HL-60/S4 treated with retinoic acid at 250 ng/mL for 4 days and 3 days (cell line): ENCODE results near the gene ADCK2.
"Not testable (repeated sequence)": the region's sequence is repeated elsewhere in the genome, so short reads cannot be mapped to it uniquely, and the experiment has no call there.

Source experiments
- in situ Hi-C: fragments of 300-500 bp; cut with MboI; formaldehyde crosslinking; loops from 2 replicates; pipeline ENCODE4 v1.7.0; 2022; ENCODE audit warnings: low sequenced_read_pairs

Gene ADCK2

DNA sequence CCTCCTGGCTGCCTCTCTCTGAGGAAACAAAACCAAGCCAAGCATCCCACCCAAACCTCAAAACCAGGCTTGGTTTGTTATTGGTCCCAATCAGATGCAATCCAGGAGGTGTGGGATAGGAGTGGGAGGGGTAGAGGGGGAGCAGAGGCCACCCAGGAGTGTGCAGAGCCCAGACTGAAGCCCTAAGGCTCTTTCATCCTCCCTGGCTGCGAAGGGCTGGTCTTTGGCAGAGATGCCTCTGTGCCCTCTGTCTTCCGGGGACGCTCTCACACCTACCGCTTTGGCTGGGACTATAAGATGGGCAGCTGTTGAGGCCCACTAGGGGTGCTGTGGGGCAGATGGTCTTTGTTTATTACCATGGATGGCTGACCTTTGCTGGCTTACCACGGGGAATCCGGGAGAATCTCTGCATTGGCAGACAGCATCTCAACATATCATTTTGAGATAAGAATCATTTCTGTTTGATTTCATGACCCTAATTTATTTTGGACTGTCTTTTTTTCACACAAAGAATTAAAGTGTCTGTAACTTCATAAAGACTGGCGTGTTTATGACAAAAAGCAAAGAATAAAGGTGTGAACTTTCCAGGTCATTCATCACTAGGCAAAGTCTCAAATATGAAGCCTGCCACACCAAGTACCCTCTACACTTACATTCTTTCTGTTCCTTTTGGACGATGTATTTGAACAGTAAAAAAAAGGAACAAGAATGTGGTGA lies 25.7 kb upstream of the ADCK2 start:
- in situ Hi-C loops, result no loop called here

DNA sequence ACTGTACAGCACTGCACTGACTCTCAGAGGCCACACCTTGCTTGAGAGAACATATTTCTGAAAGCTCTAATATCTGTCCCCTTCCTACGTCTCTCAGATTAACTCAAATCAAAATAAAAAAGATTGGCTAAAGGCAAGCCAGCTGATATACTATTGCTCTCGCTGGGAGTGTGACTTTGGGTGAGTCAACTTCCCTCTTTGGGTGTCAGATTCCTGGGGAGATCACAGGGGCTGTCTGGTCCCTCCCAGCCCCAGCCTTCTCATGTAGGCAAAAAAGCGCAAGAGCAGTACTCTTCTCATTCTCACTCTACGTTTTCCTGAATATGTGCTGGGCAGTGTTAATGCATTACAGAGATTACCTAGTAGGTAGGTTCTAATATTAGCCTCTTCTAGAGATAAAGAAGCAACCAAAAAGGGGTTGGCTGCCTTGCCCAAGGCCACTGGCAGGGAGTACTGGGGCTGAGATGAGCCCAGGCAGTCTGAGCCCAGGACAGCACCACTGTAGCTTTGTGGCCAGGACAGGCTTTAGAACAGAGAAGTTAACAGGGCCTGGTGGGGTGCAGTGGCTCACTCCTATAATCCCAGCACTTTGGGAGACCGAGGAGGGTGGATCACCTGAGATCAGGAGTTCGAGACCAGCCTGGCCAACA lies 23.1 kb upstream of the ADCK2 start:
- in situ Hi-C loops, result no loop called here

DNA sequence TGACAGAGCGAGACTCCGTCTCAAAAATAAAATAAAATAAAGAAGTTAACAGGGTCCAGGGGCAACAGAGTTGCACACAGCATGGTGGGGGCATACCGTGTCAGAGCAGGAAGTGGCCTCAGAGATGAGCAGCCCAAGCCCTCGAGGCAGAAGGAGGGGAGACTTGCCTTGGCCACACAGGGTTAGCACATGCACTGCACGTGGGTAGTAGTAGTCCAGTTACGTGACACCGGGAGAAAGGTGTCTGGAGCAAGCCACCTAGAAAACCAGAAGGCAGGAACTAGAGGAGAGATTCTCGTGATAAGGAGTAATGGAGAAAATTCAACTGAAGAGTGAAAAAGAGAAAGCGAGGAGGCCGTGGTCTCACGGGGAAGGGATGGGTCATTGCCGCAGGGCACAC lies 22.4 kb upstream of the ADCK2 start:
- in situ Hi-C loops, result no loop called here

DNA sequence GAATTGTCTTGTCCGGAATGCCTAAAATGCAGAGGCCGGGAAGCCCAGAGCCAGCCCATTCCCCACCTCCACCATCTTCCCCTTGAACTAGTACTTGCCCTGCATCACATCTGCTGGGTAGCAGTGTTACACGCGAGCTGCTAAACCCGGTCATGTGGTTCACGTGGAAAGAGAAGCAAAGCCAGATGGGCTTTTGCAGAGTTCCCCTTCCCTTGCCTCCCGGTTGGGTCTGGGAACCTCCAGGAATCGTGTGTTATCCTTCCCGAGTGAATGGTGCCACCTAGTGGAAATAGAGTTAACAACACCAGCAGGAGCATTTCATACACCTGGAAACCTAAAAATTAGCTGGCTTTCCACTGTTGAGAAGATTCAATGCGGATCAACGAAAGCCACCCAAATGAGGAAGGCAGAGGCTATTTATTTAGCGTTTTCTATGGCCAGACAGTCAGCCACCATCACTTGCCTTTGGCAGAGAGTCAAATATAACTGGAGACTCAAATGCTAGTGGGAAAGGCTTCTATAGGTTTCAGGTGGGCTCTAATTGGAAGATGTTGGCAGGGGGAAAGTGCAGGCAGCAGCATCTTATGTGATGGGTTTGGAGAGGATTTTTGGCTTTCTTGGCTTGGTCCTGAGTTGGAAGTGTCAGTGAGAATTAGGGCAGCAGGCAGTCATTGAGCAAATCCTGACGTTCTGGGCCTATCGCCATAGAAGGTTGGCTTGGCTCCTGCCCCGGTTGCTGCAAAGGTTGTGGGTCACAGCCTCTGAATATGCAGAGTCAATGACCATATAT lies 19.2 kb upstream of the ADCK2 start:
- in situ Hi-C loops, result no loop called here

DNA sequence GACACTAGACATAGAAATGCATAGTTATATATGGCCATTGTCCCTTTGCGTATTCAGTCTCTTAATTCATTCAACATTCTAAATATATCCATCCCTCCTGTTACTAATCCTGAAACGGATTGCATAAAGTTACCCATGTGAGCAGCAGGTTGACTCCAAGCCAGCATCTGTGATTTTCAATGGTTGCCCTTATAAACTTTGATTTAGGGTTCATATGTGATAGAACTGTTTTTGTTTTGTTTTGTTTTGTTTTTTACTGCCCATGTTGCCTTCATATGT lies 18.7 kb upstream of the ADCK2 start:
- in situ Hi-C loops, result no loop called here

DNA sequence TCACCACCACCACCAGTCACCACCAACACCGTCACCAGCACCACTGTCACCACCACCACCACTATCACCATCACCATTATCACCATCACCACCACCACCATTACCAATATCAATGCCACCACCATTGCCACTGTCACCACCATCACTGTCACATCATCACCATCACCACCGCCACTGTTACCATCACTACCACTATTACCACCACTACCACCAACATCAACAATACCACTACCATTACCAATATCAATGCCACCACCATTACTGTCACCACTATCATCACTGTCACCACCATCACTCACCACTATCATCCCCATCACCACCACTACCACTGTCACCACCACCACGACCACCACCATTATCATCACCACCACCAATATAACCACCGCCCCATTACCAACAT lies 18.1 kb upstream of the ADCK2 start:
- in situ Hi-C loops, result no loop called here

DNA sequence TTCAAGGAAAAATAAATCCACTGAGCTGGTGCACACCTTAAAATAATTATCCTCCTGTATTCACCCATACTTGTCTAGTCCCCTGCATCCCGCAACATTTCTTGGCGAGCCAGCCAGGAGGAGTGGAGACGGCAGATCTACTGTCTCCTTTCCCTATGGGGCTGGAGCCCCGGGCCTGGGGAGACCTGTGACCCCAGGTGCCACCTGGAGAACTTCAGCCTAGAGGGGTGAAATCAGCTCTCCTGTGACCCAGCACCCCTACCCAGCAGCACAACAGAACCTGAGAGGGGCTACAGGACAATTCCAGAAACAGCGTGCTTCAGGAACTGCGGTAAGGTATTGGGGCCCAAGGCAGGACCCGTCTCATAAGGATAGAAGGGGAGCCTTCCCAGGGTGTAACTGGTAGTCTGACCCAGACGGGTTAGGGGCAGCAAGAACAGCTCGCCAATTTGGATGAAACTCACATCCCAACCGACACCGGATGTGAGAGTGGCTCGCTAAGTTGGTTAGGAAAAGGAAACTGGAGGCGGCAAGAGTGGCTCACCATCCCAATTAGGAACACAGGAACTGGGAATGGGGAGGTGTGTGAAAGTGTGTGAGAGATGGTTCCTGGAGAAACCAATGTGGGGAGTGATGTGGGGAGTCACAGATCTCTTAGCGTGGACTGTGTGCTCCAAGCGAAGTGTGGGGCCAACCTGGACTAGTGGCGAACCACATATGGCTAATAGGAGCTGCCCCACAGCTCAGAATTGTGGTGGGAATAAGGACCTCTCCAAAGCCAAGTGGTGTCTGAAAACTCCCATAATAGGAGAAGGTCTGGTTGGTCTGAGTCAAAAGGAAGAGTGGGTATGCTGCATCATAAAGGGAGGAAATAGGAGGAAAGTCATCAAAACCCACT lies 17.0 kb upstream of the ADCK2 start:
- in situ Hi-C loops, result no loop called here

DNA sequence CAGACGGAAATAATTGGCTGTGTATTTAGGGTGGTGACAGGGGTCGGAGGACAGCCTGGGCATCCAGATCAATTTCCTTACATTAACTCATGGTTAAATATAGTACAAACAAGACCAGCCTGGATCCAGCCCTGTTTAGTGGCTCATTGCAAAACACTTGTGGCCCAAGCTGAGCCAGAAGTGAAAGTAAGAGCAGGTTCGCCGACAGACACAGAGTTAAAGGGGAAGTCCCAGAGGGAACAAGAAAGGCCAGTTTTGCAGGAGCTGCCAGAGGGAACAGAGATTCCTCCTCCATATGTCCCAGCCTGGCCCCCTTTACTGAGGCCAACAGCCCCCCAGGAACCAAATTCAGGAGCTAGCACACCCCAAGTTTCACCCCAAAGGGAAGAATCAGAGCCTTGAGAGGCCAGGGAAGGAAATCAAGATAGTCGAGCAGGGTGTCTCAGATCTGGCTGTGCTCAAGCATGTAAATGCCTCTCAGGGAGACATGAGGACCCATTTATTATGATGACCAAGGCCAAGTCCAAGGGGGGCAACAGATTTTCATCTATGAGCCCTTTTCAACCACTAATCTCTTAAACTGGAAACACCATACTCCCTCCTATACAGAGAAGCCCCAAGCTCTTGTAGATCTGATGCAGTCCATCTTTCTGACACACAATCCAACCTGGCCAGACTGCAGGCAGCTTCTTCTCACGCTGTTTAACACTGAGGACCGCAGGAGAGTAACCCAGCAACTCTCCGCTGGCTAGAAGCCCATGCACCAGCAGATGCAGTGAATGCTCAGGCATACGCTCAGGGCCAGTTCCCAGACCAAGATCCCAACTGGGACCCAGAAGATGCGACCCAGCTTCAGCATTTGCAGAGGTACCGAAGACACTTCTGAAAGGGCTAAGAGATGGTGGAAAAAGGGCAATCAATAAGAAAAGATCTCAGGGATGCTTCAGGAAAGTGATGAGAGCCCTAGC lies 15.9 kb upstream of the ADCK2 start:
- in situ Hi-C loops, result no loop called here

DNA sequence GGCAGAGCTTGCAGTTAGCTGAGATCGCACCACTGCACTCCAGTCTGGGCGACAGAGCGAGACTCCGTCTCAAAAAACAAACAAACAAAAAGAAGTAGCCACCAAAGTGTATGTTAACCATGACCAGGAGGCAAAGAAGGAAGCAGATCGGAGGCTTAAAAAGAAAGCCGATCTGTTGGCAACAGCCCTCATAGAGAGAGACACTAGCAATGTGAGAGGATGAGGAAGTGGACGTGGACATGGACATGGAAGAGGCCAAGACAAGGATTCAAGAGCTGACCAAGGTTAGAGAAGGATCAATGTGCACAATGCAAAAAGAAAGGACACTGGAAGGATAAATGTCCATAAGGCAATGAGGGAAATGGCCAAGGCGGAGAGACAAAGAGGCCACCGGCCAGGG lies 14.9 kb upstream of the ADCK2 start:
- in situ Hi-C loops, result no loop called here

DNA sequence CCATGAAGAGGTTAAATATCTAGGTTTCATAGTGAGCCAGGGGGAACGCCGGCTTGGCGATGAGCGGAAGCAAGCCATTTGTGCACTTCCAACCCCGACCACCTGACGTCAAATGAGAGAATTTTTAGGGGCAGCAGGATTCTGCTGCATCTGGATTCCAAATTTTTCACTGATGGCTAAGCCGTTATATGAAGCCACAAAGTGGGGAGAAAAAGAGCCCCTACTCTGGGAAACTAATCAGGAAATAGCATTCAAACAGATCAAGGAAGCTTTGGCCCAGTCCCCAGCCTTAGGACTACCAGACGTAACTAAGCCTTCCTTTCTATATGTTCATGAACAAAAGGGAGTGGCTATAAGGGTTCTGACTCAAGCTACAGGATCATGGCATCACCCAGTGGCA lies 12.9 kb upstream of the ADCK2 start:
- in situ Hi-C loops, result no loop called here

DNA sequence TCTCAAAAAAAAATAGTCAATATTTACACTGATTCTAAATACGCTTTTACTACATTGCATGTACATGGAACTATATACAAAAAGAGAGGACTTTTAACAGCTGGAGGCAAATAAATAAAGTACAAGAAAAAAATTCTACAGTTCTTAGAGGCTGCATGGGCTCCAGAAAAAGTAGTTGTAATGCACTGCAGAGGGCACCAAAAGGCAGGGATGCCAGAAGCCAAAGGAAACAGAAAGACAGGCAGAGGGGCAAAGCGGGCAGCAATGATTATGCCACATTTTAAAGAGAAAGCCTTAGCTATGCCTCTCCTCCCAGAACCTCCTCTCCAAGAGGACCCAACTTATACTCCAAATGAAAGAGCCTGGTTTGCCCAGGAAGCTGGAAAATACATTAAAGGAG lies 11.6 kb upstream of the ADCK2 start:
- in situ Hi-C loops, result no loop called here

DNA sequence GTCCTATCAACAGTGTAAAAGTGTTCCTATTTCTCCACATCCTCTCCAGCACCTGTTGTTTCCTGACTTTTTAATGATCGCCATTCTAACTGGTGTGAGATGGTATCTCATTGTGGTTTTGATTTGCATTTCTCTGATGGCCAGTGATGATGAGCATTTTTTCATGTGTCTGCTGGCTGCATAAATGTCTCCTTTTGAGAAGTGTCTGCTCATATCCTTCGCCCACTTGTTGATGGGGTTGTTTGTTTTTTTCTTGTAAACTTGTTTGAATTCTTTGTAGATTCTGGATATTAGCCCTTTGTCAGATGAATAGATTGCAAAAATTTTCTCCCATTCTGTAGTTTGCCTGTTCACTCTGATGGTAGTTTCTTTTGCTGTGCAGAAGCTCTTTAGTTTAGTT lies 9.8 kb upstream of the ADCK2 start:
- in situ Hi-C loops, result not testable (repeated sequence)

DNA sequence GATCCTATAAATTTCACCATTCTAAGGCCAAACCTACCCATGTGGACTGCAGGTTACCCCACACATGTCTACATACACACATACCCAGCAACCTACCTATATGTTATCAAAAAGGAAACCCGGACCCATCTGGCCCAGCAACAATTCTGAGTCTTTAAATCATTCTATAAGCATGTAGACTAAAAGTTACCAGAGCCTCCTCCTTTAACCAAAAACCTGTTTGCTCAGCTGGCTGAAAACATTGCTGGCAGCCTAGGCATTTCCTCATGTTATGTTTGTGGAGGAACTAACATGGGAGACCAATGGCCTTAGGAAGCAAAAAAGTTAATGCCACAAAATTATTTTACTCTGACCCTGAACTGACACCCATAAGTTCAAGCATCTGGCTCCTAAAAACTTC lies 5.3 kb upstream of the ADCK2 start:
- in situ Hi-C loops, result no loop called here

DNA sequence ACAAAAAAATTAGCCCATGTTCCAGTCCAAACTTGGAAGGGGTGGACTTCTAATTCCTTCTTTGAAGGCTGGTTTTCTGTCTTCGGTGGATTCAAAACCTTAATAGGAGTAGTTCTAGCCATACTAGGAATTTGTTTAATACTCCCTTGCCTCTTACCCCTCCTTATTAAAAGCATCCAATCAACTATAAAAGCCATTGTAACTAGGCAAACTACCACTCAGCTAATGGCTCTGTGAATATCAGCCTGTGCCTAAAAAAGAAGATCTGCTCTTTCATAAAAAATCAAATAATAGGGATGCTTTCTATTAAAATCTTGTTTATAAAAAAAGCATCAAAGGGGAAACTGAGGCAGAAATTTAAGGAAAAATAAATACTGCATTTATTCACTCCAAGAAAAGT lies 4.1 kb upstream of the ADCK2 start:
- in situ Hi-C loops, result no loop called here

DNA sequence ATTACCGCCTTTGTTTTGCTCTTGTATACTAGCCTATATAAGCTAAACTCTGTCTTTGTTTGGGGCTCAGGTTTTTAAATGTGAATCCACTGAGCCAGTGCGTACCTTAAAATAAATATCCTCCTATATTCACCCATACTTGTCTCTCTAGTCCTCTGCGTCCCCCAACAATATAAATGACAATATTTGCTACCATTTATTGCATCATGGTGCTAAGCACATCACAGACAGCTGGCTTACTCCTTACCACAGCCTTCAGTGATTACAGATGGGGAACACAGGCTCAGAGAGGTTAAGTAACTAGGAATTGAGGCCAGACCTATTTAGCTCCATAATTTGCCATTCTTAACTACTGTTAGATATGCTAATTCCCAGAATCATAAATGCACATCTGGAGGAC lies 3.4 kb upstream of the ADCK2 start:
- in situ Hi-C loops, result no loop called here

DNA sequence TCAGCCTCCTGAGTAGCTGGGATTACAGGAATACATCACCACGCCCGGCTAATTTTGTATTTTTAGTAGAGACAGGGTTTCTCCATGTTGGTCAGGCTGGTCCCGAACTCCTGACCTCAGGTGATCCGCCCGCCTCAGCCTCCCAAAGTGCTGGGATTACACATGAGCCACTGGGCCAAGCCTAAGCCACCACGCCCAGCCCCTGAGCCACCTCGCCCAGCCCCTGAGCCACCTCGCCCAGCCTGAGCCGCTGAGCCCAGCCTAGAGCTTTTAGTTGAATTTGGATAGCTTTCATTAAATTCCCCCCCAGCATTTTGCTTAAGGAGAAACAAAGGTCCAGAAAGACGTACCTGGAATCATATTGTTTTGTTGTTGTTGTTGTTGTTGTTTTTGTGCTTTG lies 2.9 kb upstream of the ADCK2 start:
- in situ Hi-C loops, result not testable (repeated sequence)

DNA sequence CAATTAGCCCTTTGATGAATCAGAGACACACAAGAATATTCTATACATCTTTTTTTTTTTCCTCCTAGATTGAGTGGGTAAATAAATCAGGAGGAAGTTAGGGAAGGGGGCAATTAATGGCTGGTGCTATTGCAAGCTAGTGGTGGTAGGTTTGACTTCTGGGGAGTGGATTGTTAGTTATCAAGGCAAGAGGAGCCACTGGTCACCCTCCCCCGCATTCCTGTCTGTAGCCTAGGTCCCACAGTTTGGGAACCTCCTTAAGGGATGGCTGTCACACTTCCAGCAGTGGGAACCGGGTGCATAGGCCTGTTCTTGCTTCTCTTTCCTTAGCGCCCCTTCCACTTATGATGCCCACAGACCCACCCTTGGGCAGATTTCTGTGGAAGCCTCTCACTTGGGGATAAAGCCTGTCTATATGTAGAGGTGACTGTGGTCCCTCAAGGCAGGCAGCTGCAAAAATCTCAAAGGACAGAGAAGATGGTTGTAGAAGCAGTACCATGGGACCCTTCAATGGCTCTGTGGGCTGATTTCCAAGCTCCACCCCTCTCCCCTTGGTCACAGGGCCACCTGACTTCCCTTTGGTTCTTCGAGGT lies 2.3 kb upstream of the ADCK2 start:
- in situ Hi-C loops, result no loop called here

DNA sequence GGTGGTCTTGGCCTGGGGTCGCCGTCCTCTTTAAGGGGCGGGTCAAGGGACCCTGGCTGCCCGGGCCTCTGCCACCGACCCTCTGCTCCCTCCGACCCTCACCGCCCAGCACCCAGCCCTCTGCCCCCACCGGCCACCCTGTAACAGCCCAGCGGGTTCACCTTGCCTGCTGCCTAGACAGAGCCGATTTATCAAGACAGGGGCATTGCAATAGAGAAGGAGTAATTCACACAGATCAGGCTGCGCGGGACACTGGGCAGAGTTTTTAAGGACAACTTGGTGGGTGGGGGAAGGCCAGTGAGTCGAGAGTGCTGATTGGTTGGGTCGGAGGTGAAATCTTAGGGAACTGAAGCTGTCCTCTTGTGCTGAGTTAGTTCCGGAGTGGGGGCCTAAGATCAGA lies 779 bp upstream of the ADCK2 start:
- in situ Hi-C loops, result no loop called here

DNA sequence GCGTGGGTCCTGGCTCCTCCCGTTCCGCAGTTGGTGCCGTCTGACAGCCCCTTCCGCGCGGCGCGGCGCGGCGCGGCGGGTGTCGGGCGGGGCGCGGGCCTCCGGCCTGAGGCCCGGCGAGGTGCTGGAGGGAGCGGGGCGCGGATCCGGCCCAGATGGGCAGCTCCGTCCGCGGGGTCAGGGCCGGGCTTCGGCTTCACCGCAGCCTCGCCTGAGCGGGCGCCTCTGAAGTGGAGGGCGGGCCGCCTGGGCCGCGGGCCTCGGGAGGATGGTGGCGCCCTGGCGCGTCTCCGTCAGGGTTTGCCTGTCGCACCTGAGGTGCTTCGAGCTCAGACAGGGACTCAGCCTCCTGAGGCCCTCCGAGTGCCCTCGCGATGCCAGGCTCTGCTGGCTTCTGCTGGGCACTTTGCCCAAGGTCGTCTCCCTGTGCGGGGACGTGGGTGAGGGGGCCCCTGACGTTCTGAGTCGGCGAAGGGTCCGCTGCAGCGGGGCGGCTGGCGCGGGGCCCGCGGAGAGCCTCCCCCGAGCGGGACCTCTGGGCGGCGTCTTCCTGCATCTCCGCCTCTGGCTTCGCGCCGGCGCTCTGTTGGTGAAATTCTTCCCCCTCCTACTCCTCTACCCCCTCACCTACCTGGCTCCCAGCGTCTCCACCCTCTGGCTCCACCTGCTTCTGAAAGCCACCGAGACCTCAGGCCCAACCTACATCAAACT lies 473 bp downstream of the ADCK2 start:
- in situ Hi-C loops, result no loop called here
